Astrocyte of the cerebellum (primary cell): Measurements from ENCODE around the gene SHC2.

Experiments
- DNase-seq: peaks from one replicate; pipeline ENCODE4 v3.0.0-alpha.2; 2011; ENCODE audit warnings: low read depth
- H3K4me3 ChIP-seq: 2 replicates; pipeline ENCODE4 v1.5.1; 2011; ENCODE audit warnings: mild to moderate bottlenecking, low read depth, low read length, moderate library complexity
- in situ Hi-C: cut with HindIII; loops from 2 replicates; pipeline ENCODE4 v1.10.0; 2017; ENCODE audit warnings: low sequenced_read_pairs
- TF ChIP-seq, protein P1 (sequence below): IDR thresholded peaks from 2 replicates; pipeline ENCODE4 v1.5.1; 2012; ENCODE audit warnings: low read length, low read depth, moderate library complexity, mild to moderate bottlenecking; ENCODE audit errors: missing control alignments

Gene SHC2

DNA sequence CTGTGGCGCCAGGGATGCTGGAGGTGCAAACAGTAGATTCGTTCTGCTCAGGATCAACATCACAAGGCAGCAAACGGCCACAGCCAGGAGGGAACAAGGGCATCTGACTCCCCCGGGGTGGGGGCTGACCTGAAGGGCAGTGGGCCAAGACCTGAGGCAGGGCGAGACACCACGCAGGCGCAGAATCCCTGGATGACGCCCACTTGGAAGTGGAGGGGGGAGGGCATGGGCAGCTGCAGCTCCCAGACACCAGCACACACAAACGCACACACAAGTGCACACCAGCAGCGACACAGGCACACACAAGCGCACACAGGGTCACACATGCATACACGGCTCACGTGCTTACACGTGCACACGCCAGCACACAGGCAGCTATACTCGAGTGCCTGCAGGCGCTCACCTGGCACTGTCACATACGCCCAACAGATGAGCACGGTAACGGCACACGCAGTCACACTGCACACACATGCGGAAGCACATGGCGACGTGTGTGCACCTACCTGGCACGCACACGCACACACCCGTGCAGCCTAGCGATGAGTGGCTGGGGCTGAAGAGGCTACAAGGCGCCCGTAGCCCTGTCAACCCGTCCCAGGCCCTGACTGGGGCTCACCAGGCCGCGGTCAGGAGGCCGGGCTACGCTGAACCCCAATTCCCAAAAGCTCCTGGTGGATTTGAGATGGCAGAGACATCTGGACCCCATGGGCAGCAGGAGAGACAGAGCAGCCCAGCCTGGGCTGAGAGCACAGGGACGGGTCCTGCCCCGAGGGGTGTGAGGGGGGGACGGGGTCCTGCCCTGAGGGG lies 57.4 kb downstream of the SHC2 start:
- in situ Hi-C loops: no loop called here
- TF ChIP-seq, protein P1, sequence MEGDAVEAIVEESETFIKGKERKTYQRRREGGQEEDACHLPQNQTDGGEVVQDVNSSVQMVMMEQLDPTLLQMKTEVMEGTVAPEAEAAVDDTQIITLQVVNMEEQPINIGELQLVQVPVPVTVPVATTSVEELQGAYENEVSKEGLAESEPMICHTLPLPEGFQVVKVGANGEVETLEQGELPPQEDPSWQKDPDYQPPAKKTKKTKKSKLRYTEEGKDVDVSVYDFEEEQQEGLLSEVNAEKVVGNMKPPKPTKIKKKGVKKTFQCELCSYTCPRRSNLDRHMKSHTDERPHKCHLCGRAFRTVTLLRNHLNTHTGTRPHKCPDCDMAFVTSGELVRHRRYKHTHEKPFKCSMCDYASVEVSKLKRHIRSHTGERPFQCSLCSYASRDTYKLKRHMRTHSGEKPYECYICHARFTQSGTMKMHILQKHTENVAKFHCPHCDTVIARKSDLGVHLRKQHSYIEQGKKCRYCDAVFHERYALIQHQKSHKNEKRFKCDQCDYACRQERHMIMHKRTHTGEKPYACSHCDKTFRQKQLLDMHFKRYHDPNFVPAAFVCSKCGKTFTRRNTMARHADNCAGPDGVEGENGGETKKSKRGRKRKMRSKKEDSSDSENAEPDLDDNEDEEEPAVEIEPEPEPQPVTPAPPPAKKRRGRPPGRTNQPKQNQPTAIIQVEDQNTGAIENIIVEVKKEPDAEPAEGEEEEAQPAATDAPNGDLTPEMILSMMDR: no peak
- no peak overlapping the region for H3K4me3 ChIP-seq
- no peak for DNase-seq

DNA sequence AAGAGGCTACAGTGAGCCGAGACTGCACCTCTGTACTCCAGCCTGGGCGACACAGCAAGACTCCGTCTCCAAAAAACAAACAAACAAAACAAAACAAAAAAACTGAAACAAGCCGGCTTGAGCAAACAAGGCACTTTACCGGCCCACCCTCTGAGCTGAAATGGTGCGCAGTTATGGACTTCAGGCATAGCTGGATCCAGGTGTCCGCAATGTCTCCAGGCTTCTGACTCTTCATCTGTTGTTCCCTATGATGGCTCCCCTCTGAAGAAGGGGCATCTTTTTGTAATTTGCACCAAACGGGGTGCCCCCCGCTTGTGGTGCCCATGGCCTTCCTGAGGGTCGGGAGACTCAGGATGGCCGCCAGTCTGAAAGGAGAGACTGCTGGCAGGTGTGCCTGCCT lies 58.0 kb downstream of the SHC2 start:
- DNase-seq: no peak
- in situ Hi-C loops: no loop called here
- TF ChIP-seq, protein P1: no peak
- no peak overlapping the region for H3K4me3 ChIP-seq

DNA sequence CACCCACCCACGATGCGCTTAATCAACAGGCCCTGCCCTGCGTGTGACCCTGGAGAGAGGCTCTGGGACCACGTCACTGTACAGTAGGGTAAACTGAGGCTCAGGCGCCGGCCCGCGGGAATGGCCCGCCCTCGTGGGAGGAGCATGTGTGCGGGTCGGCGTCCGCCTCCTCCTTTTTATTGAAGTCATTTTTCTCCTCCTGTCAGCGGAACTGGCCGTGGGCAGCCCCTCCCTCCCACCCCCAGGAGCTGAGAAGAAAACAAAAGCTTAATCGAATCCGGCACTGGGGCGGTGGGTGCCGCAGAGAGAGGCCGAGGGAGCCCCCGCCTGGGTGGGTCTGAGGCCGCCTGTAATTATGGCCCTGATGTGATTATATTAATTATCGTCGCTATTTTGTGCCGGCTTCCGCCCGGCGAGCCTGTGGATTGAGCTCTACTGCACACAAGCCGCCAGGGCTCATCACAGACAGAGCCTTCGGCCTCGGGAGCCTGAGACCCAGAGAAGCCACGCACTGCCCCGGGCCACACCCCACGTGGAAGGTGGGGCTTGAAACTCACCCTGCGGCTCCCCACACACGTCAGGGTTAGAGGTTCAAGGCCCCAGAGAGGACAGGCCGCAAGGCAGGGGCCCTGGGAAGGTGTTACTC lies 58.8 kb downstream of the SHC2 start:
- no peak overlapping the region for H3K4me3 ChIP-seq
- DNase-seq: no peak
- TF ChIP-seq, protein P1: no peak
- in situ Hi-C loops: no loop called here

DNA sequence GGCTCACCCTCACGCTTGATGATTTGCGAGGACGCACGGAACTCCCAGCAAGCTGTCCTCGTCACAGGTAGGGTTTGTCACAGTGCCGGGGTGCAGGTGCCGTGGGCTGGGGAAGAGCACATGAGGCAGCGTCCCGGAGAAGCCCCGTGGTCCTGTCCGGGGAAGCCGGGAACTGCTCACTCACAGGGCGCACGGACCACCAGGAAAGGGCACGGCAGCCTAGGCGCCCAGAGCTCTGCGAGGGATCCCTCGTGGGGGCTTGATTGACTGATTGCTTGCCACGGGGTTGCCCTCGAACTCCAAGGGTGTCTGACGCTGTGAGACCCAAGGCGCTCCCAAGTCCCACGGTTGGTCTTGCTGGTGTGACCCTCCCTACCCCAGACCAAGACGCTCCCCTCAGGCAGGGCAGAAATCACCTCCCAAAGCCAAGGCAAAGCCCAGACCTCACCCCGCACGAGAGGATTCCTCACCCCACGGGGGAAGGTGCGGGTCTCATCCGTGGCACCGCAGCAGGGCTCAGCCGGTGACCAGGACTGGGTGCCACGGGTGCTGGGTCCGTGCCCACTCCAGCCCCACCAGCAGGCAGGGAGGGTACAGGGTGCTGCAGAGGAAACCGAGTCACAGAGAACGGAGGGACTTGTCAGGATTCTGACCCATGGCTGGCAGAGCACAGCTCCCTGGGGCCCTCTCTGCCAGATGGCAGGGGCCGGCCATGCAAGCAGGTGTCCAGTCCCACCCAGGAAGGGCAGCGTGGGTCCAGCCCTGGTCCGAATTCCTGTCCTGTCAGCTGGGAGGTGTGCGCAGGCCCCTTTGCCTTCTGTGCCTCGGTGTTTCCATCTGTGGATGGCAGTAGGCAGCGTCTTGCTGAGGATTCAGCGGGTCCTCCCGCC lies 59.6 kb downstream of the SHC2 start:
- no peak overlapping the region for H3K4me3 ChIP-seq
- no peak for DNase-seq
- TF ChIP-seq, protein P1: no peak
- in situ Hi-C loops: no loop called here

DNA sequence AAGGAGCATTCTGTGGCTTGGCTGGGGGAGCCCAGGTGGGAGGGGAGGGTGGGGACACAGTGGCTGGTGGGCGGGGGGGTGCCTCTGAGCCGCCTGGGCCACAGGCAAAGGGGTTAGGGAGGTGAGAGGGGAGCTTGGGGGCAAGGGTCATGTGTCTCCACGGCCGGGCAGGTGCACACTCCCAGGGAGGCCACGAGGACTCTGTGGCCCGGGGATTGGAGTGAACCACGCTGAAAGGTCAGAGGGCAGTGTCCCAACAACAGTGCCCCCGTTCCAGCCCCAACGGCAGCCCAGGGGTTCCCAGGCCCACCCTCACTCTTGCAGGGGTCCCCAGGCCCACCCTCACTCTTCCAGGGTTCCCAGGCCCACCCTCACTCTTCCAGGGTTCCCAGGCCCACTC lies 61.5 kb downstream of the SHC2 start:
- no peak overlapping the region for H3K4me3 ChIP-seq
- TF ChIP-seq, protein P1: no peak
- DNase-seq: no peak
- in situ Hi-C loops: no loop called here

DNA sequence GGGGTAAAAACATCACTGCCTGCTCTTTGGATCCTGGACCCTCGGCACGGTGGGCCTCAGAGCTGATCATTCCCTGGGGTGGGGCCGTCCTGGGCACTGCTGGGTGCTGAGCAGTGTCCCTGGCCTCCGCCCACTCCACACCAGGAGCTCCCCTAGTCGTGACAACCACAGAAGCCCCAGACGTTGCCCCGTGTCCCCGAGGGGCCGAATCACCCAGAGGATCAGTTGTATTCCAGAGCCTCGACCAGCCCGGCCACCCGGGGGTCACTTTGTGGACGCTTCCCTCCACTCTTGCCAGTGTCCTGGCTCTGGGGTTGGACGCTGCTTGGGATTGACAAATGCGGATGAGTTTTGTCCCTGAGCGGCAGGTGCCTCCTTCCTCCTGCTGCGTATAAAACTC lies 62.1 kb downstream of the SHC2 start:
- in situ Hi-C loops: no loop called here
- DNase-seq: no peak
- H3K4me3 ChIP-seq: no peak overlapping the region
- TF ChIP-seq, protein P1: no peak
